HCT116 (cell line): ENCODE data around the gene UBE2E2. TPM values are rescaled to one million over a fixed set of nuclear protein-coding genes. Genes with fewer than 3 reads are reported as not detected.

Experiments used
- ATAC-seq: fragments of 200-7000 bp; cut with Tn5 transposase; 2 replicates; pipeline ENCODE4 v1.9.1; 2020; ENCODE audit warnings: mild to moderate bottlenecking, moderate library complexity
- BruUV-seq: library from RNA; stranded (reverse); fragments of 400-500 nt; replicated peaks from 2 replicates; lab custom pipeline; 2021; lab: Mats Ljungman, UMichigan
- CTCF ChIA-PET: fragments of 300-600 bp; sonication (Branson Sonifier 250); formaldehyde crosslinking; loops from one replicate; lab custom pipeline; 2021; ENCODE audit warnings: antibody characterized with exemption; lab: Charles Lee
- POLR2A ChIA-PET: fragments of 300-600, 350-600 bp; sonication (Branson Sonifier 250); formaldehyde crosslinking; loops from one replicate; lab custom pipeline; 2021; ENCODE audit warnings: antibody characterized with exemption; lab: Charles Lee
- RAD21 ChIA-PET, 2 experiments: fragments of 300-600 bp; sonication (Branson Sonifier 250); formaldehyde crosslinking; loops; one replicate each; lab custom pipeline; 2023; ENCODE audit warnings: low total read pairs in 2 of 2; ENCODE audit not compliant: uncharacterized antibody in 2 of 2, unreplicated experiment in 2 of 2, low non-redundant PET in 1 of 2; lab: Charles Lee
- DNase-seq: peaks from one replicate; pipeline ENCODE4 v3.0.0-alpha.2; 2010; ENCODE audit warnings: low read depth, low spot score
- H2AFZ ChIP-seq: fragments of 200-600 bp; shearing (Covaris generic), sonication (generic); 2 replicates; pipeline ENCODE4 v1.6.1; 2017; ENCODE audit warnings: low read depth, mixed run types, mixed read lengths, antibody characterized with exemption, low read length; ENCODE audit not compliant: poor library complexity, severe bottlenecking
- H3K27ac ChIP-seq: 2 replicates; pipeline ENCODE4 v1.5.1; 2012; ENCODE audit warnings: low read depth, low read length
- H3K27me3 ChIP-seq: fragments of 200-600 bp; sonication (generic); 2 replicates; pipeline ENCODE4 v1.6.1; 2016; ENCODE audit warnings: mixed run types, low read length, mixed read lengths; ENCODE audit not compliant: insufficient read depth
- H3K36me3 ChIP-seq, 2 experiments: fragments of 200-500 bp in 1 of 2; fragments of 200-600 bp in 1 of 2; sonication (Bioruptor generic) in 1 of 2; sonication (generic) in 1 of 2; 2 replicates each; pipeline versions ENCODE4 v1.5.1 to v1.6.1; 2014 to 2016; ENCODE audit warnings: low read length in 2 of 2, inconsistent platforms in 1 of 2, mixed read lengths in 1 of 2, mixed run types in 1 of 2; ENCODE audit not compliant: insufficient read depth in 2 of 2, control insufficient read depth in 1 of 2
- H3K4me1 ChIP-seq, 2 experiments: fragments of 200-600 bp in 1 of 2; sonication (generic) in 1 of 2; 2 replicates each; pipeline versions ENCODE4 v1.5.1 to v1.6.1; 2012 to 2017; ENCODE audit warnings: low read length in 2 of 2, inconsistent platforms in 1 of 2, mild to moderate bottlenecking in 1 of 2, mixed read lengths in 1 of 2, mixed run types in 1 of 2, moderate library complexity in 1 of 2; ENCODE audit not compliant: insufficient read depth in 2 of 2, control insufficient read depth in 1 of 2
- H3K4me2 ChIP-seq: fragments of 200-600 bp; sonication (generic); 2 replicates; pipeline ENCODE4 v1.6.1; 2017; ENCODE audit warnings: mixed run types, low read length, mixed read lengths
- H3K4me3 ChIP-seq, 2 experiments: fragments of 200-600 bp in 1 of 2; sonication (generic) in 1 of 2; replicated peaks in 1 of 2; 2 replicates each; pipeline ENCODE4 v1.5.1; 2011 to 2016; ENCODE audit warnings: low read length in 2 of 2, control low read depth in 1 of 2, low read depth in 1 of 2, mild to moderate bottlenecking in 1 of 2, mixed read lengths in 1 of 2, mixed run types in 1 of 2
- H3K79me2 ChIP-seq: fragments of 200-600 bp; sonication (generic); 2 replicates; pipeline ENCODE4 v1.6.1; 2017; ENCODE audit warnings: mild to moderate bottlenecking, mixed run types, low read length, moderate library complexity, mixed read lengths; ENCODE audit not compliant: insufficient read depth
- H3K9ac ChIP-seq: fragments of 200-600 bp; sonication (generic); 2 replicates; pipeline ENCODE4 v1.6.1; 2016; ENCODE audit warnings: low read length, mixed read lengths
- H3K9me2 ChIP-seq: fragments of 200-600 bp; sonication (generic), shearing (Covaris generic); 2 replicates; pipeline ENCODE4 v1.6.1; 2017; ENCODE audit warnings: mixed run types, mild to moderate bottlenecking, moderate library complexity; ENCODE audit not compliant: insufficient read depth
- H3K9me3 ChIP-seq, 2 experiments: fragments of 200-500 bp in 1 of 2; fragments of 200-600 bp in 1 of 2; sonication (Bioruptor generic) in 1 of 2; sonication (generic) in 1 of 2; 2 replicates each; pipeline ENCODE4 v1.6.1; 2014 to 2017; ENCODE audit warnings: low read length in 2 of 2, mixed read lengths in 2 of 2, inconsistent platforms in 1 of 2, low read depth in 1 of 2, mild to moderate bottlenecking in 1 of 2, mixed run types in 1 of 2, moderate library complexity in 1 of 2; ENCODE audit not compliant: control insufficient read depth in 1 of 2, insufficient read depth in 1 of 2
- H4K20me1 ChIP-seq: fragments of 200-600 bp; sonication (generic), shearing (Covaris generic); 2 replicates; pipeline ENCODE4 v1.6.1; 2017; ENCODE audit warnings: mixed run types, mild to moderate bottlenecking, moderate library complexity; ENCODE audit not compliant: insufficient read depth
- ELF1 ChIP-seq: IDR thresholded peaks from 2 replicates; pipeline ENCODE4 v1.6.1; 2012; ENCODE audit warnings: low read depth, borderline replicate concordance
- EZH2 ChIP-seq: fragments of 200-600 bp; sonication (generic); IDR thresholded peaks from 2 replicates; pipeline ENCODE4 v1.6.1; 2017; ENCODE audit warnings: antibody characterized with exemption, mixed run types
- EZH2phosphoT487 ChIP-seq: fragments of 200-600 bp; IDR thresholded peaks from 2 replicates; pipeline ENCODE4 v1.6.1; 2018; ENCODE audit warnings: antibody characterized with exemption, borderline replicate concordance
- POLR2A ChIP-seq: IDR thresholded peaks from 2 replicates; pipeline ENCODE4 v1.7.0; 2011; ENCODE audit warnings: borderline replicate concordance; ENCODE audit not compliant: insufficient read depth, insufficient read length; ENCODE audit errors: extremely low read depth
- RAD21 ChIP-seq: IDR thresholded peaks from 2 replicates; pipeline ENCODE4 v1.6.1; 2012; ENCODE audit warnings: low read depth, mild to moderate bottlenecking
- SP1 ChIP-seq: IDR thresholded peaks from 2 replicates; pipeline ENCODE4 v1.6.1; 2012; ENCODE audit warnings: low read depth
- TCF7L2 ChIP-seq: IDR thresholded peaks from 2 replicates; pipeline ENCODE4 v1.7.0; 2011; ENCODE audit warnings: borderline replicate concordance, inconsistent platforms; ENCODE audit not compliant: insufficient read depth, insufficient read length; ENCODE audit errors: extremely low read depth
- YY1 ChIP-seq: IDR thresholded peaks from 2 replicates; pipeline ENCODE4 v1.6.1; 2011; ENCODE audit warnings: low read length, low read depth, moderate library complexity, mild to moderate bottlenecking; ENCODE audit not compliant: insufficient replicate concordance; ENCODE audit errors: extremely low read depth
- intact Hi-C: fragments of 100-400 bp; cut with micrococcal nuclease; formaldehyde crosslinking; loops from 2 replicates; pipeline ENCODE4 v1.10.0; 2022
- total RNA-seq: library from RNA; stranded (reverse); gene quantifications from one replicate; pipeline ENCODE4 v1.2.1, GENCODE V29; 2021; ENCODE audit not compliant: unreplicated experiment
- TF ChIP-seq, protein P1 (sequence below): IDR thresholded peaks from 2 replicates; pipeline ENCODE4 v1.6.1; 2012
- TF ChIP-seq, protein P2 (sequence below): IDR thresholded peaks from 2 replicates; pipeline ENCODE4 v1.6.1; 2012

The UBE2E2 gene
- total RNA-seq, 1 experiment from 2014 or later = 21.4 TPM

DNA sequence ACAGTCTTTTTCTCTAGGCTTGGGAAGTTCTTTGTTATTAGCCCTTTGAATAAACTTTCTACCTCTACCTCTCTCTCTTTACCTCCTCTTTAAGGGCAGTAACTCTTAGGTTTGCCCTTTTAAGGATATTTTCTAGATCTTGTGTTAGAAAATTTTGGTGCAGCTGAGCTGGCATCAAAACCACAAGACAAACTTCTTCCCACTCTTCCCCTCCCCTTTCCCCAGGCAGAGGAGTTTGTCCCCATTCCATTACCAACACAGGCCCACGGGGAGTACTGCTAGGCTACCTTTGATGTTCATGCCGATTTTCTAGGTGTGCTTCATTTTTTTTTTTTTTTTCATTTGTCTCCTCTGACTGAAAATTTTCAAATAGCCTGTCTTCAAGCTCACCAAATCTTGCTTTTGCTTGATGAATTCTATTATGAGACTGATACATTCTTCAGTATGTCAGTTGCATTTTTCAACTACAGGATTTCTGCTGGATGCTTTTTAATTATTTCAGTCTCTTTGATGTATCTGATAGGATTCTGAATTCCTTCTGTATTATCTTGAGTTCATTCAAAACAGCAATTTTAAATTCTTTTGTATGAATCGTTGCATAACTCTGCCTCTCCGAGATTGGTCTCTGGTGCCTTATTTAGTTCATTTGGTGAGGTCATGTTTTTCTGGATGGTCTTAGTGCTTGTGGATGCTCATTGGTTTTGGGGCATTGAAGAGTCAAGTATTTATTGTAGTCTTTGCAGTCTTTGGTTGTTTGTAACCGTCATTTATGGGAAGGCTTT is 112.0 kb downstream of the UBE2E2 start:
- POLR2A ChIA-PET = no interaction called here
- CTCF ChIA-PET = no interaction called here
- BruUV-seq = no TSS peak
- intact Hi-C loops = no loop called here
- Histone ChIP-seq H3K27ac (no peak overlapping the region), H3K4me3 (no peak overlapping the region), H3K27me3 (no peaks in the 10 kb centered on the region), H3K79me2 (no peaks in the 10 kb centered on the region), H3K9me3 (no peaks in the 10 kb centered on the region), H3K36me3 (no peaks in the 10 kb centered on the region), H4K20me1 (no peaks in the 10 kb centered on the region; the same call in 1 of the 2 replicates), H3K9ac (no peak overlapping the region), H2AFZ (no peak overlapping the region), H3K4me2 (no peak overlapping the region), H3K9me2 (no peaks in the 10 kb centered on the region), H3K4me1 (no peaks in the 10 kb centered on the region)
- ATAC-seq (no peak), DNase-seq (no peak)
- TF ChIP-seq ELF1 = no peak
- TF ChIP-seq RAD21 = no peak
- no peak for TF ChIP-seq POLR2A
- TF ChIP-seq SP1 = no peak
- TF ChIP-seq TCF7L2 = no peak
- TF ChIP-seq, protein P1, sequence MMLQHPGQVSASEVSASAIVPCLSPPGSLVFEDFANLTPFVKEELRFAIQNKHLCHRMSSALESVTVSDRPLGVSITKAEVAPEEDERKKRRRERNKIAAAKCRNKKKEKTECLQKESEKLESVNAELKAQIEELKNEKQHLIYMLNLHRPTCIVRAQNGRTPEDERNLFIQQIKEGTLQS = no peak
- TF ChIP-seq YY1 = no peak
- TF ChIP-seq, protein P2, sequence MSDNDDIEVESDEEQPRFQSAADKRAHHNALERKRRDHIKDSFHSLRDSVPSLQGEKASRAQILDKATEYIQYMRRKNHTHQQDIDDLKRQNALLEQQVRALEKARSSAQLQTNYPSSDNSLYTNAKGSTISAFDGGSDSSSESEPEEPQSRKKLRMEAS = no peak
- no peak for TF ChIP-seq EZH2phosphoT487
- no peak for TF ChIP-seq EZH2
- RAD21 ChIA-PET = no interaction called here
